Measurements from ENCODE around the gene STPG3. TPM values are rescaled to one million over a fixed set of nuclear protein-coding genes. Genes with fewer than 3 reads are reported as not detected.
A peak's percentile ranks its signal among the peaks of the same experiment; 100 is the strongest.
"Not testable (repeated sequence)": the region's sequence is repeated elsewhere in the genome, so short reads cannot be mapped to it uniquely, and the experiment has no call there.

Gene STPG3
- total and polyA plus RNA-seq, 4 donors = not detected

GRCh38 chr9:137236936-137237421 is 14.1 kb upstream of the STPG3 start:
- Histone ChIP-seq H3K4me1 (ENCODE audit: control insufficient read depth in 4 of 4, insufficient read depth in 4 of 4, low read length in 3 of 4) (peaks cover 5 to 28% (median 10%) of the 10 kb centered on the region in 4 donors), H3K4me3 (ENCODE audit: low read depth in 1 of 3, low read length in 3 of 3) (no peak overlapping the region), H3K27me3 (ENCODE audit: control insufficient read depth in 4 of 4, insufficient read depth in 4 of 4, low read length in 3 of 4) (no peaks in the 10 kb centered on the region), H3K9ac (ENCODE audit: low read depth in 1 of 2, low read length in 2 of 2) (no peak overlapping the region), H3K27ac (ENCODE audit: low read depth in 1 of 2, low read length in 2 of 2) (no peak overlapping the region), H3K36me3 (ENCODE audit: control insufficient read depth in 4 of 4, insufficient read depth in 3 of 4, low read depth in 1 of 4, low read length in 3 of 4) (no peaks in the 10 kb centered on the region), H3K9me3 (ENCODE audit: control insufficient read depth in 4 of 4, low read length in 3 of 4) (no peaks in the 10 kb centered on the region)
- 51% methylated on average over 11 of the region's 11 CpGs for WGBS
- no peak for TF ChIP-seq EGR1 (IDR thresholded peaks at IDR 0.05; ENCODE audit: low read depth in 2 of 2)
- no peak for DNase-seq (ENCODE audit: low spot score)

- H3K27ac ChIP-seq (ENCODE audit: low read depth in 1 of 2, low read length in 2 of 2) = no peak overlapping the region
- H3K4me1 ChIP-seq (ENCODE audit: control insufficient read depth in 4 of 4, insufficient read depth in 4 of 4, low read length in 3 of 4) = peaks cover 8 to 39% (median 19%) of the 10 kb centered on the region in 4 donors
- DNase-seq (ENCODE audit: low spot score) = no peak
Measured at GRCh38 chr9:137237759-137238726, 13.0 kb upstream of the STPG3 start.

DNA sequence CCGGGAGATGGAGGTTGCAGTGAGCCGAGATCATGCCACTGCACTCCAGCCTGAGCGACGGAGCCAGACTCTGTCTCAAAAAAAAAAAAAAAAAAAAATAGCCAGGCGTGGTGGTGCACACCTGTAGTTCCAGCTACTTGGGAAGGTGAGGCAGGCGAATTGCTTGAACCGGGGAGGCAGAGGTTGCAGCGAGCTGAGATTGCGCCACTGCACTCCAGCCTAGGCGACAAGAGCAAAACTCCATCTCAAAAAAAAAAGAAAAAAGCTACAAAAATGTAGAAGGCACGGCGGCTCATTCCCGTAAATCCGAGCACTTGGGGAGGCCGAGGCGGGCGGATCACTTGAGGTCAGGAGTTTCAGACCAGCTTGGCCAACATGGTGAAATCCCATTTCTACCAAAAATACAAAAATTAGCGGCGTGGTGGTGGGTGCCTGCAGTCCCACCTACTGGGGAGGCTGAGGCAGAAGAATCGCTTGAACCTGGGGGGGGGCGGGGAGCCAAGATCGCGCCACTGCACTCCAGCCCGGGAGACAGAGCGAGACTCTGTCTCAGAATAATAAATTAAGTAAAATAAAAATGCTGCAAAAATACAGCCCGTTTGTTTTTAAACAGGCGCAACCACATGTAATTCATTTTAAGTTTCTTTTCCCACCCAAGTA is 11.4 kb upstream of the STPG3 start:
- Histone ChIP-seq H3K27ac (ENCODE audit: low read depth in 1 of 2, low read length in 2 of 2) (peak overlapping the region; percentile 74 to 92), H3K9ac (ENCODE audit: low read depth in 1 of 2, low read length in 2 of 2) (peak overlapping the region in 1 of 2 donors; percentile 38), H3K4me3 (ENCODE audit: low read depth in 1 of 3, low read length in 3 of 3) (peak overlapping the region; percentile 43 to 57 (median 49)), H3K36me3 (ENCODE audit: control insufficient read depth in 4 of 4, insufficient read depth in 3 of 4, low read depth in 1 of 4, low read length in 3 of 4) (peaks cover 0 to 11% (median 5%) of the 10 kb centered on the region in 4 donors), H3K4me1 (ENCODE audit: control insufficient read depth in 4 of 4, insufficient read depth in 4 of 4, low read length in 3 of 4) (peaks cover 8 to 49% (median 21%) of the 10 kb centered on the region in 4 donors)
- H3K27me3 ChIP-seq (ENCODE audit: control insufficient read depth in 4 of 4, insufficient read depth in 4 of 4, low read length in 3 of 4); H3K9me3 ChIP-seq (ENCODE audit: control insufficient read depth in 4 of 4, low read length in 3 of 4); DNase-seq (ENCODE audit: low spot score): not testable (repeated sequence)
- WGBS = 63% methylated on average over 27 of the region's 27 CpGs

More at GRCh38 chr9:137237759-137238726, 13.0 kb upstream of the STPG3 start:
- Histone ChIP-seq H3K36me3 (ENCODE audit: control insufficient read depth in 4 of 4, insufficient read depth in 3 of 4, low read depth in 1 of 4, low read length in 3 of 4) (peaks cover 0 to 5% (median 3%) of the 10 kb centered on the region in 4 donors), H3K27me3 (ENCODE audit: control insufficient read depth in 4 of 4, insufficient read depth in 4 of 4, low read length in 3 of 4) (no peaks in the 10 kb centered on the region), H3K9ac (ENCODE audit: low read depth in 1 of 2, low read length in 2 of 2) (no peak overlapping the region), H3K9me3 (ENCODE audit: control insufficient read depth in 4 of 4, low read length in 3 of 4) (no peaks in the 10 kb centered on the region), H3K4me3 (ENCODE audit: low read depth in 1 of 3, low read length in 3 of 3) (no peak overlapping the region)
- TF ChIP-seq HNF4A (conservative IDR thresholded peaks at IDR 0.05) = no peak
- no peak for TF ChIP-seq REST (IDR thresholded peaks at IDR 0.05)
- TF ChIP-seq HNF4G (IDR thresholded peaks at IDR 0.05) = no peak
- TF ChIP-seq FOXA1 (IDR thresholded peaks at IDR 0.05) = no peak
- TF ChIP-seq FOXA2 (IDR thresholded peaks at IDR 0.05) = no peak
- TF ChIP-seq GABPA (IDR thresholded peaks at IDR 0.05 in 1 of 2, conservative IDR thresholded peaks at IDR 0.05 in 1 of 2) = no peak
- no peak for TF ChIP-seq EGR1 (IDR thresholded peaks at IDR 0.05; ENCODE audit: low read depth in 2 of 2)
- 68% methylated on average over 13 of the region's 13 CpGs for WGBS

All from liver (tissue), 9 donors.